ENCODE results near the gene CREB5.

DNA sequence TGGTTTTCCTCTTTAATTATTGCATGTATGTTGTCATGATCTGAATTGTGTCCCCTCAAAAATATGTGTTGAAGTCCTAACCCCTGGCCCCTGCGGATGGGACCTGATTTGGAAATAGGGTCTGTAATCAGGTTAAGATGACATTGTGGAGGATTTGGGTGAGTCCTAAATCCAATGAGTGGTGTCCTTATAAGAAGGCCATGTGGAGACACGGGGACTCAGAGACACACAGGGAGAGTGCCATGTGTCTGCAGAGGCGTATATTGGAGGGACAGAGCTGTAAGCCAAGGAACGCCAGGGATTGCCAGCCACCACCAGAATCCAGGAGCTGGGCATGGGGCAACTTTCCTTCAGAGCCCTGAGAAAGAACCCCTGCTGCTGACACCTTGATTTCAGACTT is 171.9 kb downstream of the CREB5 start:
- TF ChIP-seq EP300 (IDR thresholded peaks at IDR 0.05; ENCODE audit: borderline replicate concordance in 1 of 2, low read depth in 2 of 2, low read length in 2 of 2): no peak
- no peak for TF ChIP-seq RFX5 (IDR thresholded peaks at IDR 0.05; ENCODE audit: borderline replicate concordance, low read depth, low read length)
- no peak for TF ChIP-seq POLR2A (IDR thresholded peaks at IDR 0.05; ENCODE audit: control extremely low read depth in 1 of 2, low read depth in 2 of 2, low read length in 2 of 2)
- no peak for TF ChIP-seq CTCF (IDR thresholded peaks at IDR 0.05; ENCODE audit: control extremely low read depth in 1 of 3, insufficient read depth in 1 of 3, low read depth in 1 of 3, low read length in 3 of 3)
- TF ChIP-seq POLR2AphosphoS5 (IDR thresholded peaks at IDR 0.05; ENCODE audit: low read depth, low read length): no peak
